ENCODE measurements around the gene HHLA2. TPM values are rescaled to one million over a fixed set of nuclear protein-coding genes. Genes with fewer than 3 reads are reported as not detected.

Gene HHLA2
- total and polyA plus RNA-seq, 2 of the 8 experiments (the other 6 are each of a cell fraction or from before 2014, with no cell fraction given) = not detected

DNA sequence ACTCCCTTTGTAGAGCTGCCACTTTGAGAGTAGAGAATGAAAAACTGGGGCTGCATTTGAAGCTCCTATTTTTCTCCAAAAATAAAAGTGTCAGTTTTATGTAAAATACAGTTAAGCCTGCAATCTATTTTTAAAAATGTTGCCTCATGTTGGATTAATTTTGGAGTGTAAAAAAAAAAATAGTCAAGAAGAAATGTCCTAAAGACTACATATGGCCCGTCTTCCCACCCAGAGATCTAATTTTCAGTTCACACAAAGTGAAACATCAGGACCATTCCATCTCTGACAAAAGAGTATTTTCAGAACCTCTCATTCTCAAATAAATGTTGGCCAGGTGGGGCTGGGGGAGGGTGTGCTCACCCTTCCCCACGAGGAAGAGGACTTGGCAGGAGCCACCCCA is 62.7 kb downstream of the HHLA2 start (continued):
- TF ChIP-seq TAF7 (optimal IDR thresholded peaks at IDR 0.05; ENCODE audit: borderline replicate concordance, low read depth, low read length) (no peak), CHD2 (IDR thresholded peaks at IDR 0.05; ENCODE audit: low read length) (no peak), CBX8 (IDR thresholded peaks at IDR 0.05; ENCODE audit: borderline replicate concordance, low read depth, low read length) (no peak), RNF2 (IDR thresholded peaks at IDR 0.05; ENCODE audit: borderline replicate concordance, low read depth, low read length, missing control alignments, poor library complexity, severe bottlenecking) (no peak), RBBP5 (IDR thresholded peaks at IDR 0.05; ENCODE audit: borderline replicate concordance, low read depth, low read length) (no peak), JUND (IDR thresholded peaks at IDR 0.05; ENCODE audit: low read length) (no peak), POU5F1 (IDR thresholded peaks at IDR 0.05; ENCODE audit: low read depth, low read length) (no peak)
- TF ChIP-seq, protein P1, sequence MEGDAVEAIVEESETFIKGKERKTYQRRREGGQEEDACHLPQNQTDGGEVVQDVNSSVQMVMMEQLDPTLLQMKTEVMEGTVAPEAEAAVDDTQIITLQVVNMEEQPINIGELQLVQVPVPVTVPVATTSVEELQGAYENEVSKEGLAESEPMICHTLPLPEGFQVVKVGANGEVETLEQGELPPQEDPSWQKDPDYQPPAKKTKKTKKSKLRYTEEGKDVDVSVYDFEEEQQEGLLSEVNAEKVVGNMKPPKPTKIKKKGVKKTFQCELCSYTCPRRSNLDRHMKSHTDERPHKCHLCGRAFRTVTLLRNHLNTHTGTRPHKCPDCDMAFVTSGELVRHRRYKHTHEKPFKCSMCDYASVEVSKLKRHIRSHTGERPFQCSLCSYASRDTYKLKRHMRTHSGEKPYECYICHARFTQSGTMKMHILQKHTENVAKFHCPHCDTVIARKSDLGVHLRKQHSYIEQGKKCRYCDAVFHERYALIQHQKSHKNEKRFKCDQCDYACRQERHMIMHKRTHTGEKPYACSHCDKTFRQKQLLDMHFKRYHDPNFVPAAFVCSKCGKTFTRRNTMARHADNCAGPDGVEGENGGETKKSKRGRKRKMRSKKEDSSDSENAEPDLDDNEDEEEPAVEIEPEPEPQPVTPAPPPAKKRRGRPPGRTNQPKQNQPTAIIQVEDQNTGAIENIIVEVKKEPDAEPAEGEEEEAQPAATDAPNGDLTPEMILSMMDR (IDR thresholded peaks at IDR 0.05; ENCODE audit: control extremely low read depth in 1 of 3, insufficient read depth in 1 of 3, low read depth in 1 of 3, low read length in 3 of 3) = no peak
